T-helper 2 cell (primary cell): ENCODE measurements around the gene TRIM14.
A peak's percentile ranks its signal among the peaks of the same experiment; 100 is the strongest.

Experiments
- DNase-seq, 5 experiments: peaks; one replicate each; pipeline versions ENCODE4 v3.0.0 to v3.0.0-alpha.2; 2012 to 2022
- total RNA-seq, 2 donors: gene quantifications; one replicate each; lab custom pipeline; 2026; lab: John Stamatoyannopoulos, UW

The TRIM14 gene
- total RNA-seq = 37.1 to 46.3 reads per million in 2 donors

DNA sequence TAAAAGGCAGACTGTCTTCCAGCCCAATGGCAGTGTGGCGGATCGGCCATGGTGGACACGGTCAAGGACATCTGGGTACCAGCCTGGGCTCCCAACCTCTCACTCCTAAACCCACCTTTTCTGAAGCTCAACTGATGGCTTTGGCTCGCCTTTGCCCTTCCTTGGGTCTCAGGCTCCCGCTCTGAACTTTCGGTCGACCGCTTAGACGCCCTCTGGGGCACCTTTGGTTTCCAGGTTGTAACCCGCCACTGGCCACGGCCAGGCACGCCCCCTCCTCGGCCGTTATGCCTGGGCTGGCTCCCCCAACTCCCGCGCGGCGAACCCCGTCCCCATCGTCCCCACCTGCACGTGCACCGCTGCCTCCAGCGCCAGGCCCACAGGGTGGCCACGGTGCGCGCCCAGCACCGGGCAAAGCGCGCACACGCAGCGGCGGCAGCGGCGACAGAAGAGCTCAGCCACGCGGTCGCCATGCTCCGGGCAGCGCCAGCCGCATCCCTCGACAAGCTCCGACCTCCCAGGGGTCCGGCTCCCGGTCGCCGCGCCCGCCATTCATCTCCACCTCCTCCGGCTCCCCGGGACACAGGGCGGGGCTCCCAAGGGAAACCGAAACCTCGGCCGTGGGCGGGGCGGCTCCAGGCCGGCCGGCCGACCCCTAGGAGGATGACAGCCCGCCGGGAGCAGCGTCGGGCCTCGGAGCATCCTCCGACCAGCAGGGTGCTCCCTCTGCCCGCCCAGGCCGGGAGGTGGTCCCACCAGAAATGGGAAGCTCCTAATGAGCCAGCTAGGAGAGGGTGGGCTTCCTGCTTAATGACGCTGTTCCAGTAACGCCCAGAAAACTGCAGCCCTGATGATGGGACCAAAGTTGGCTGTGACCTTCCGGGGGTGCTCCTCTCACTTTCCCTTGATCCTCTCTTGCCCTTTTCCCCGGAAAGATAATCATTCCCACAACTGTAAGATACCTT lies at the start of gene TRIM14:
TRIM14 (minus strand) TSS at position 583 of the 962 bp plus-strand sequence; CDS start at position 549, 34 bp downstream.
- peak; percentile 33 to 71 (median 45) for DNase-seq

DNA sequence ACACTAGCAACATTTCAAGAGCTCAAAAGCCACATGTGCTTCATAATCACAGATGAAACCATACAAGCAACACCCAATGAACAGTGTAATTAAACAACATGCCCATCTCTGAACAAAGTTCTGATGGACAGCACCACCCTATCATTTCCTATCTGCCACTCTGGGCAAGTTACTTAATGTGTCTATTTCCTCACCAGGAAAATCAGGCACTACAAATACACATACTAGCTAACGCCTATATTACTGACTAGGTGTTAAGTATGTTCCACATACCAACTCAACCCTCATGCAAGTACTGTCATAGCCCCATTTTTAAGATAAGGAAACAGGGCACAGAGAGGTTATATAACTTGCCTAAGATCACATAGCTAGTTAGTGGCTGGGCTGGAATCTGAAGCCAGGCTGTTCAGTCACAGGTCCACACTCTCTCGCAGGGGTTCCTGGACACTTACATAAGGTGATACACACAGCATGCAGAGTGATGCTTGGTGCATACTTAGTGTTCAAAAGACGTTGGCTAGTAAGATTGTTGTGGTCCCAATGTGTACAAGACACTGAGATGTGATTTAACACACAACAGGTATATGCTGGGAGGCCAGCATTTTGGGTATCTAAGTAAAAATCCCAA lies 49.2 kb upstream of the TRIM14 start:
- peak in 1 of 5 experiments; percentile 35 for DNase-seq

DNA sequence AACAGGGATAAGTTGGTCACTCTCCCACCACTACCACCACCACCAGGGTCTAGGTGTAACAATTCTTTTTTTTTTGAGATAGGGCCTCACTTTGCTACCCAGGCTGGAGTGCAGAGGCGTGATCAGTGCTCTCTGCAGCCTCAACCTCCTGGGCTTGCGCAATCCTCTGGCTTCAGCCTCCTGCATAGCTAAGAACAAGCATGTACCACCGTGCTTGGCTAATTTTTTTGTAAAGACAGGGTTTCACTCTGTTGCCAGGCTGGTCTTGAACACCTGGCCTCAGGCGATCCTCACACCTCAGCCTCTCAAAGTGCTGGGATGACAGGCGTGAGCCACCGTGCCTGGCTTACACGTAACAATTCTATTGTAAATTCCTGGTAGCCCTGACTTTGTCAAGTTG lies 45.9 kb upstream of the TRIM14 start:
- DNase-seq = no peak

GRCh38 chr9:98162613-98163012 lies 43.6 kb upstream of the TRIM14 start:
- DNase-seq = no peak

DNA sequence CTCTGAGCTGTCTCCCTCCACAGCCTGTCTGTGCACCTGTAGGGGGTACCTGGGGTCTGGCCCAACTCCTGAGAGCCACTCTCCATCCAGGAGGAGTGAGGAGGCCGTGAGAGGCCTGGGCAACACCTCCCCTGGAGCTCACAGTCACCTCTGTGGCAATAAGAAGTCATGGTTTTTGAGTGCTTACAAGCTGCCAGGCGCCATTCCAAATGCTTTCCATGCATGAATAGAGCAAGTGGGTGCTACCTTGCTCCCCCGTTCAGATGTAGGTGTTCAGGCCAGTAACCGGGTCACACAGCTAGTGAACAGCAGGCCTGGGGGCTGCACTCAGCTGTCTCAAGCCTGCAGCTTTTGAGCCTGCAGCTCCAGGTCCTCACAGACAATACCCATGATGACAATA lies 42.8 kb upstream of the TRIM14 start:
- DNase-seq = no peak

DNA sequence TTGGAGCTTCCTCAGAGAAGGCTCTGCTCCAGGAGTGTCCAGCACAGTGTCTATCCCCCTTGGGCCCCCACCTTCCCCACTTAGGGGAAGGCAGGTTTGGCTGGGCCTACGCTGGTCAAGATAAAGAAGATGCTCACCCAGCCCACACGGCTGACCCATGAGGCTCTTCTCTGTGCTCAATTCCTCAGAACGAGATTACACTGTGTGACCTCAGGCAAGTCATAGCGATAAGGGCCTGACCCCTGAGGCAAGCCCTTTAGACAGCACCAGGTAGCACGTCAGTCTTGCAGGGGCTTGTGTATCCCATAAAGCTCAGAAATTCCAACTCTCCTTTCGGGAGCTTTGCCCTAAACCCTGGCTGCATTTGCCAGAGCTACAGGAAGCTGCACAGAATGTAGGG lies 40.8 kb upstream of the TRIM14 start:
- no peak for DNase-seq

DNA sequence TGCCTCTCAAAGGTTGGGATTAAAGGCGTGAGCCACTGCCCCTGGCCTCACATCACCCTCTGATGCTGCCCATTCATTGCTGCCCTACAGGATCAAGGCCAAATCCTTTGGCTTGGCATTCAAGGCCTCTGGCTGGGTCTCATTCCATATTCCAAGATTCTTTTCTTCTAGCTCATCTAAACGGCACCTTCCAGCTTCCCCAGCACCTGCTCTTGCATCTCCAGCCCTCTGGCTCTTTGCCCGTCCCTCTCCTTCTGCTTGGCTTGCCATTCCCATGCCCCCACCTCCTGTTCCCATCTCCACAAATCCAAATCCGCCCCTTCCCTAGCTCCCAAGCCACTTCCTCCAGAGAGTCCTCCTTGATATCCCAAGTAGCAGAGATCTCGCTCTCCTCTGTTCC lies 40.3 kb upstream of the TRIM14 start:
- no peak for DNase-seq

- DNase-seq = peak in 1 of 5 experiments; percentile 55
These were observed 39.2 kb upstream of the TRIM14 start for GRCh38 chr9:98158071-98158831.

DNA sequence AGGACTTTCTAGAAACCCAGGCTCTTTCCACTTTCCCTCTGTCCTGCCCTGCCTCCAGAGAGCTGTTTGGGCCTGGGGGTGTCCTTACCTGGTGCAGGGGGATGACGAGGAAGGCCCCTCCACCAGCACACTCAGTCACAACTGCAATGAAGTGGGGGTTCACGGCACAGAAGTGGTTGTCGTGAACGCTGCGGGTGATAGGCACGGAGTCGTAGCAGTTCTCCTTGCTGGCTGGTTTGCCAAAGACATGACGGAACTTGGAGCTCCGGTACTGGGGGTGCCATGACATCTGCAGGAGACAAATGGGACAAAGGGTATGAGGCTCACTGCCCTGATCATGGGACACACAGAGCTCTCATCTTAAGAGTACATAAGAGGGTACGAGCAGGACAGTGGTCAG lies 38.4 kb upstream of the TRIM14 start:
- no peak for DNase-seq

DNA sequence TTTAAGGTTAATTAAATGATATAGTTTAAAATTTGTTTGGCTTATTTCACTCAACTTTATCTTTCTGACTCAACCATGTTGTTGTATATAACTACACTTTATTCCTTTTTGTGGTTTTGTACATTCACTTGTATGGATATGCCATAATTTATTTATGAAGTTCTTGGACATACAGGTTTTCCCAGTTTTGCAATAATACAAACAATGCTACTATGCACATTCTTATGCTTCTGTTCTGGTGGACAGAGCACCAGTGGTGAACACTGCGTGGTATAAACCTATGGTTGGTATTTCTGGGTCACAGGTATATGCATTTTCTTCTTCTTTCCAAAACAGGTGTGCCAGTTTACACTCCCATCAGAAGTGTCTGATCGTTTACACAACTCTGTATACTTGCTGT lies 35.7 kb upstream of the TRIM14 start:
- DNase-seq = no peak

- no peak for DNase-seq
These were observed 33.5 kb upstream of the TRIM14 start for GRCh38 chr9:98152526-98152925.

- DNase-seq = no peak
These were observed 31.7 kb upstream of the TRIM14 start for GRCh38 chr9:98150721-98151120.

GRCh38 chr9:98150164-98150563 lies 31.1 kb upstream of the TRIM14 start:
- DNase-seq = no peak

- DNase-seq = no peak
These were observed 30.4 kb upstream of the TRIM14 start for GRCh38 chr9:98149422-98149821.

- no peak for DNase-seq
These were observed 29.5 kb upstream of the TRIM14 start for GRCh38 chr9:98148486-98148885.

GRCh38 chr9:98147582-98147981 lies 28.6 kb upstream of the TRIM14 start:
- DNase-seq = peak in 1 of 5 experiments; percentile 73

GRCh38 chr9:98146101-98146991 lies 27.3 kb upstream of the TRIM14 start:
- DNase-seq = no peak

DNA sequence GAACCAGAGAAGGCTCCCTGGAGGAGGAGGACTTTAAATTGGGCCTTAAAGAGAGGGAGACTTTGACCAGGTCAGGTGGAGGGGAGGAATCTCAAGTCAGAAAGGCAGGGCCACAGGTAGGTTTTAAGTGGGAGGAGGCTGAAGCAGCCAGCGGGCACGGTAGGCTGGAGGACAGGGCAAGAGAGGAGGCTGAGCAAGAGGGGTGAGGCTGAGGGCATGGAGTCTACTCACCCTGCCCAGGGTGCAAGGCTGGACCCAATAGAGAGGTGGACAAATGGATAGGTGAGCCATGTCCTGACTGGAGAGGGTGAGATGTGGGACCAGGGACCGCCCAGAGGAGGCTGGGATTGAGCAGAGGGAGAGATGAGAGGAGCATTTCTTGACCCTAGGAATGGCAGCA lies 25.6 kb upstream of the TRIM14 start:
- no peak for DNase-seq

DNA sequence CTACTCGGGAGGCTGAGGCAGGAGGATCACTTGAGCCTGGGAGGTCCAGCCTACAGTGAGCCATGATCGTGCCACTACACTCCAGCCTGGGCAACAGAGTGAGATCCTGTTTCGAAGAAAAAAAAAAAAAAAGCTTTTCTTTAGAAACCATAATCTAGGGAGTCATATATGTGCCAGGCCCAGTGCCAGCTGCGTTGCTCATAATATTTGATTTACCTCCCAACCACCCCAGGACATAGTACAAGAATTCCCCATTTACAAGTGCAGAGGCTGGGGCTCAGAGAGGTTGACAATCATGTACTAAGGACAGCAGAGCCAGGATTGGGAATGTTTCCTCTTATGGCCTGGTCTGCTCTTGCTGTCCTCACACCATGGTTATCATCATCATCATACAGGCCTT lies 25.1 kb upstream of the TRIM14 start:
- no peak for DNase-seq

- DNase-seq = no peak
These were observed 24.0 kb upstream of the TRIM14 start for GRCh38 chr9:98142925-98143481.

GRCh38 chr9:98142182-98142907 lies 23.3 kb upstream of the TRIM14 start:
- DNase-seq = no peak
